Measurements from ENCODE around the gene ATP6V1A. TPM values are rescaled to one million over a fixed set of nuclear protein-coding genes. Genes with fewer than 3 reads are reported as not detected.
"Not testable (repeated sequence)": the region's sequence is repeated elsewhere in the genome, so short reads cannot be mapped to it uniquely, and the experiment has no call there.

The ATP6V1A gene
- total RNA-seq, 2 donors from 2014 or later, result 44.7 to 76.8 TPM

GRCh38 chr3:113819866-113820265 is 73.0 kb downstream of the ATP6V1A start:
- Mint-ChIP-seq H3K27me3 (no peaks in the 10 kb centered on the region), H3K27ac (no peak overlapping the region), H3K9me3 (no peaks in the 10 kb centered on the region), H3K36me3 (no peaks in the 10 kb centered on the region), H3K4me3 (no peak overlapping the region), H3K4me1 (ENCODE audit: low read depth in 2 of 2) (no peaks in the 10 kb centered on the region)
- ATAC-seq (no peak), DNase-seq (ENCODE audit: low spot score) (no peak)

- H3K27ac Mint-ChIP-seq, result no peak overlapping the region
- no peak for DNase-seq (ENCODE audit: low spot score)
- H3K4me3 Mint-ChIP-seq, result no peak overlapping the region
- no peak for ATAC-seq
- H3K36me3 Mint-ChIP-seq, result no peaks in the 10 kb centered on the region
- no peaks in the 10 kb centered on the region for H3K9me3 Mint-ChIP-seq
- no peaks in the 10 kb centered on the region for H3K27me3 Mint-ChIP-seq
- H3K4me1 Mint-ChIP-seq (ENCODE audit: low read depth in 2 of 2), result peaks cover 0 to 2% of the 10 kb centered on the region in 2 donors
Measured at GRCh38 chr3:113825090-113825489, 78.3 kb downstream of the ATP6V1A start.

GRCh38 chr3:113828600-113828999 is 81.8 kb downstream of the ATP6V1A start:
- Mint-ChIP-seq H3K9me3 (peaks cover 5% of the 10 kb centered on the region), H3K27ac (no peak overlapping the region), H3K4me1 (ENCODE audit: low read depth in 2 of 2) (peaks cover 4 to 14% of the 10 kb centered on the region in 2 donors), H3K36me3 (no peaks in the 10 kb centered on the region), H3K27me3 (no peaks in the 10 kb centered on the region), H3K4me3 (no peak overlapping the region)
- ATAC-seq (no peak), DNase-seq (ENCODE audit: low spot score) (no peak)

- H3K36me3 Mint-ChIP-seq, result no peaks in the 10 kb centered on the region
- ATAC-seq (no peak), DNase-seq (ENCODE audit: low spot score) (no peak)
- no peak overlapping the region for H3K4me3 Mint-ChIP-seq
- H3K27me3 Mint-ChIP-seq, result no peaks in the 10 kb centered on the region
- no peak overlapping the region for H3K27ac Mint-ChIP-seq
- H3K9me3 Mint-ChIP-seq, result peaks cover 5% of the 10 kb centered on the region
- H3K4me1 Mint-ChIP-seq (ENCODE audit: low read depth in 2 of 2), result peaks cover 4 to 14% of the 10 kb centered on the region in 2 donors
Measured at GRCh38 chr3:113829576-113830354, 82.9 kb downstream of the ATP6V1A start.

- H3K36me3 Mint-ChIP-seq, result no peaks in the 10 kb centered on the region
Measured at GRCh38 chr3:113831103-113831355, 84.2 kb downstream of the ATP6V1A start.

GRCh38 chr3:113832477-113833164 is 85.8 kb downstream of the ATP6V1A start:
- ATAC-seq (no peak), DNase-seq (ENCODE audit: low spot score) (no peak)
- H3K9me3 Mint-ChIP-seq, result peaks cover 5% of the 10 kb centered on the region
- peaks cover 4 to 14% of the 10 kb centered on the region in 2 donors for H3K4me1 Mint-ChIP-seq (ENCODE audit: low read depth in 2 of 2)
- H3K4me3 Mint-ChIP-seq, result no peak overlapping the region
- H3K27me3 Mint-ChIP-seq, result peaks cover 0 to 2% of the 10 kb centered on the region in 2 donors
- no peak overlapping the region for H3K27ac Mint-ChIP-seq
- H3K36me3 Mint-ChIP-seq, result no peaks in the 10 kb centered on the region

More at GRCh38 chr3:113831103-113831355, 84.2 kb downstream of the ATP6V1A start:
- H3K4me1 Mint-ChIP-seq (ENCODE audit: low read depth in 2 of 2), result peaks cover 4 to 14% of the 10 kb centered on the region in 2 donors
- no peak for ATAC-seq
- no peak overlapping the region for H3K4me3 Mint-ChIP-seq
- H3K27ac Mint-ChIP-seq, result no peak overlapping the region
- peaks cover 0 to 2% of the 10 kb centered on the region in 2 donors for H3K27me3 Mint-ChIP-seq
- DNase-seq (ENCODE audit: low spot score), result no peak
- peaks cover 5% of the 10 kb centered on the region for H3K9me3 Mint-ChIP-seq

GRCh38 chr3:113834983-113835382 is 88.1 kb downstream of the ATP6V1A start:
- Mint-ChIP-seq H3K27me3 (peaks cover 0 to 2% of the 10 kb centered on the region in 2 donors), H3K27ac (no peak overlapping the region), H3K36me3 (no peaks in the 10 kb centered on the region), H3K9me3 (peaks cover 5% of the 10 kb centered on the region), H3K4me3 (no peak overlapping the region), H3K4me1 (ENCODE audit: low read depth in 2 of 2) (peaks cover 9 to 22% of the 10 kb centered on the region in 2 donors)
- ATAC-seq (no peak), DNase-seq (ENCODE audit: low spot score) (no peak)

GRCh38 chr3:113838631-113839209 is 91.9 kb downstream of the ATP6V1A start, which contains the start of gene GRAMD1C:
Gene GRAMD1C, plus strand, starts transcription at chr3:113838788. Its CDS starts 122 bp downstream, at chr3:113838910.
- H3K27ac Mint-ChIP-seq, result no peak within 1 kb of the TSS
- H3K27me3 Mint-ChIP-seq, result peaks cover 0 to 2% of the 10 kb centered on the region in 2 donors
- DNase-seq (ENCODE audit: low spot score) (peak; percentile 89), ATAC-seq (peak; percentile 96 to 98)
- H3K4me1 Mint-ChIP-seq (ENCODE audit: low read depth in 2 of 2), result peaks cover 6 to 8% of the 10 kb centered on the region in 2 donors
- H3K9me3 Mint-ChIP-seq, result no peaks in the 10 kb centered on the region
- H3K4me3 Mint-ChIP-seq, result peak within 1 kb of the TSS; percentile 85
- no peaks in the 10 kb centered on the region for H3K36me3 Mint-ChIP-seq

GRCh38 chr3:113839551-113839950 is 92.7 kb downstream of the ATP6V1A start:
- peak overlapping the region; percentile 85 for H3K4me3 Mint-ChIP-seq
- H3K9me3 Mint-ChIP-seq, result no peaks in the 10 kb centered on the region
- no peak for DNase-seq (ENCODE audit: low spot score)
- no peak for ATAC-seq
- H3K27me3 Mint-ChIP-seq, result peaks cover 0 to 2% of the 10 kb centered on the region in 2 donors
- H3K27ac Mint-ChIP-seq, result no peak overlapping the region
- H3K4me1 Mint-ChIP-seq (ENCODE audit: low read depth in 2 of 2), result peaks cover 6 to 8% of the 10 kb centered on the region in 2 donors
- no peaks in the 10 kb centered on the region for H3K36me3 Mint-ChIP-seq

GRCh38 chr3:113844622-113845222 is 97.9 kb downstream of the ATP6V1A start:
- Mint-ChIP-seq H3K27ac (no peak overlapping the region), H3K9me3 (no peaks in the 10 kb centered on the region), H3K27me3 (no peaks in the 10 kb centered on the region), H3K4me3 (no peak overlapping the region), H3K4me1 (ENCODE audit: low read depth in 2 of 2) (no peaks in the 10 kb centered on the region), H3K36me3 (no peaks in the 10 kb centered on the region)
- ATAC-seq (no peak), DNase-seq (ENCODE audit: low spot score) (no peak)

- Mint-ChIP-seq H3K27ac (no peak overlapping the region), H3K36me3 (no peaks in the 10 kb centered on the region)
Measured at GRCh38 chr3:113847247-113847646, 100.4 kb downstream of the ATP6V1A start.

GRCh38 chr3:113847664-113848461 is 101.0 kb downstream of the ATP6V1A start:
- H3K4me3 Mint-ChIP-seq, result no peak overlapping the region
- no peak overlapping the region for H3K27ac Mint-ChIP-seq
- no peak for DNase-seq (ENCODE audit: low spot score)
- no peaks in the 10 kb centered on the region for H3K4me1 Mint-ChIP-seq (ENCODE audit: low read depth in 2 of 2)
- H3K36me3 Mint-ChIP-seq, result no peaks in the 10 kb centered on the region
- no peaks in the 10 kb centered on the region for H3K9me3 Mint-ChIP-seq
- ATAC-seq, result no peak
- H3K27me3 Mint-ChIP-seq, result peaks cover 0 to 1% of the 10 kb centered on the region in 2 donors

More at GRCh38 chr3:113847247-113847646, 100.4 kb downstream of the ATP6V1A start:
- ATAC-seq (no peak), DNase-seq (ENCODE audit: low spot score) (no peak)
- no peaks in the 10 kb centered on the region for H3K27me3 Mint-ChIP-seq
- no peaks in the 10 kb centered on the region for H3K4me1 Mint-ChIP-seq (ENCODE audit: low read depth in 2 of 2)
- no peak overlapping the region for H3K4me3 Mint-ChIP-seq
- no peaks in the 10 kb centered on the region for H3K9me3 Mint-ChIP-seq

GRCh38 chr3:113849071-113849470 is 102.2 kb downstream of the ATP6V1A start:
- H3K27me3 Mint-ChIP-seq, result peaks cover 7 to 13% of the 10 kb centered on the region in 2 donors
- not testable (repeated sequence) for ATAC-seq; H3K4me1 Mint-ChIP-seq (ENCODE audit: low read depth in 2 of 2); H3K27ac Mint-ChIP-seq; H3K36me3 Mint-ChIP-seq; H3K4me3 Mint-ChIP-seq; H3K9me3 Mint-ChIP-seq; DNase-seq (ENCODE audit: low spot score)

Data from natural killer cell treated with Interleukin-12 subunit alpha and Interleukin-12 subunit beta and Interleukin-15 and Interleukin-18, amount 100 ng/mL, for 72 hours (primary cell).